ENCODE results near the gene PLEKHA5. TPM values are rescaled to one million over a fixed set of nuclear protein-coding genes. Genes with fewer than 3 reads are reported as not detected.
"Not testable (repeated sequence)": the region's sequence is repeated elsewhere in the genome, so short reads cannot be mapped to it uniquely, and the experiment has no call there.

The PLEKHA5 gene
- total RNA-seq, 4 donors from 2014 or later, result 12.6 to 195 (median 49.6) TPM

DNA sequence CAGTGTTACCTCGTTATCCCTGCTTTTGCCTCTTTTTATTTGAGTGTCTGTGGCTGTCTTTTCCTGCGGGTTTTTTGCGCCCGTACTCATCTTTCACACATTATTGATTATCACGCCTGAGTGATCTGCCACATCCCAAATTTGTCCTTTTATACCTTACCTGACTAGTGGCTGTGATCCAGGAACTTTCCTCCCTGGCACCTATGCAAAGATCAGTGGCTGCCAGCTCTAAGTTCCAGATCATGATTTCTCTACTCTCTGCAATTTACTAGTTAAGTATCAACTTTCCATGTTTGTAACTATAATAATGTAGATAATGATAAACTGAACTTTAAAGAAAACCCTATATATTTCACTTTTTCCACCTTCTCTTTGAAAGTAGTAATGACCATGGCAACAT, 36.9 kb downstream of the PLEKHA5 start:
- DNase-seq, result no peak
- Histone ChIP-seq H3K27ac (no peak overlapping the region), H3K4me3 (no peak overlapping the region), H3K27me3 (no peaks in the 10 kb centered on the region), H3K4me1 (no peaks in the 10 kb centered on the region), H3K36me3 (no peaks in the 10 kb centered on the region), H3K9me3 (no peaks in the 10 kb centered on the region)
- TF ChIP-seq, protein P1, sequence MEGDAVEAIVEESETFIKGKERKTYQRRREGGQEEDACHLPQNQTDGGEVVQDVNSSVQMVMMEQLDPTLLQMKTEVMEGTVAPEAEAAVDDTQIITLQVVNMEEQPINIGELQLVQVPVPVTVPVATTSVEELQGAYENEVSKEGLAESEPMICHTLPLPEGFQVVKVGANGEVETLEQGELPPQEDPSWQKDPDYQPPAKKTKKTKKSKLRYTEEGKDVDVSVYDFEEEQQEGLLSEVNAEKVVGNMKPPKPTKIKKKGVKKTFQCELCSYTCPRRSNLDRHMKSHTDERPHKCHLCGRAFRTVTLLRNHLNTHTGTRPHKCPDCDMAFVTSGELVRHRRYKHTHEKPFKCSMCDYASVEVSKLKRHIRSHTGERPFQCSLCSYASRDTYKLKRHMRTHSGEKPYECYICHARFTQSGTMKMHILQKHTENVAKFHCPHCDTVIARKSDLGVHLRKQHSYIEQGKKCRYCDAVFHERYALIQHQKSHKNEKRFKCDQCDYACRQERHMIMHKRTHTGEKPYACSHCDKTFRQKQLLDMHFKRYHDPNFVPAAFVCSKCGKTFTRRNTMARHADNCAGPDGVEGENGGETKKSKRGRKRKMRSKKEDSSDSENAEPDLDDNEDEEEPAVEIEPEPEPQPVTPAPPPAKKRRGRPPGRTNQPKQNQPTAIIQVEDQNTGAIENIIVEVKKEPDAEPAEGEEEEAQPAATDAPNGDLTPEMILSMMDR (IDR thresholded peaks at IDR 0.05), result no peak
- no peak for TF ChIP-seq POLR2A (IDR thresholded peaks at IDR 0.05)
- intact Hi-C loops (cut with DNase I; ENCODE audit: low total_unique reads), result no loop called here

DNA sequence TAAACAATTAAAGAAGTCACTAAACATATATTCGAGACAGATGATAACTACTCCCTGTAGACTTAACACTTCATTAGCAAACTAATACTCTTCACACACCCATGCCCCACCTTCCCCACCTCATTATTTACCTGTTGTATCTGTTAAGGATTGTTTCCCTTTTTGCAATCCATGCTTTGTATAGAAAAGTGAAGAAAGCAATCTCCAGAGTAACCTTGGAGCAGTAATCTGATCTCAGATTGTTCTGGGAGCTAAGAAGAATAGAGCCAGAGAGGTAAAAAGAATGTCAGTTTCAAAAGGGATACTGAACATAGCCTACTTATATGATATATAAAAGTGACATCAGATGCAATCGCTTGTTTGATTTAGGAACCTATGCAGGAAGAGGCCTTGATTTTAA, 37.4 kb downstream of the PLEKHA5 start:
- H3K27ac ChIP-seq, result no peak overlapping the region
- DNase-seq, result no peak
- intact Hi-C loops (cut with DNase I; ENCODE audit: low total_unique reads), result no loop called here
- H3K9me3 ChIP-seq, result no peaks in the 10 kb centered on the region
- no peaks in the 10 kb centered on the region for H3K27me3 ChIP-seq
- no peaks in the 10 kb centered on the region for H3K4me1 ChIP-seq
- TF ChIP-seq POLR2A (IDR thresholded peaks at IDR 0.05), result no peak
- TF ChIP-seq, protein P1 (IDR thresholded peaks at IDR 0.05), result no peak
- H3K4me3 ChIP-seq, result no peak overlapping the region
- no peaks in the 10 kb centered on the region for H3K36me3 ChIP-seq

DNA sequence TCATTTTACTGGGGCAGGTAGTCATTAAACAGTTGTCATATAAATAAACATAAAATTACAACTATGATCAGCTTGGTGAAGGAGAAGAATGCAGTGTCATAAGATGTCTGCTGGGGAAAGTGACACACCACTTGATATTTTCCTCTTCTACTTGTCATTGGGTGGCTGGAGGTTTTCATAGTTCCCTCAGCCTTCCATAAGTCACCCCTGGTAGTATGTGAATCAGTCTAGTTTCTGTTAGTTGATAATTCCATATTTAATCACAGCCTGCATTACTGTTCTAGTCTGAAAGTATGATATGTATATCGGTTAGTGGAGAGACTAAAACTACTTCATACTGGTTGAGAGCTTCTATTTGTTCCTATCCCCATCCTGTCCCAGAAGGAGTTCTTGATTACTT, 38.2 kb downstream of the PLEKHA5 start:
- no peak for TF ChIP-seq POLR2A (IDR thresholded peaks at IDR 0.05)
- TF ChIP-seq, protein P1 (IDR thresholded peaks at IDR 0.05), result no peak
- Histone ChIP-seq H3K4me1 (no peaks in the 10 kb centered on the region), H3K27ac (no peak overlapping the region), H3K9me3 (no peaks in the 10 kb centered on the region), H3K4me3 (no peak overlapping the region), H3K36me3 (no peaks in the 10 kb centered on the region), H3K27me3 (no peaks in the 10 kb centered on the region)
- intact Hi-C loops (cut with DNase I; ENCODE audit: low total_unique reads), result no loop called here
- DNase-seq, result no peak

DNA sequence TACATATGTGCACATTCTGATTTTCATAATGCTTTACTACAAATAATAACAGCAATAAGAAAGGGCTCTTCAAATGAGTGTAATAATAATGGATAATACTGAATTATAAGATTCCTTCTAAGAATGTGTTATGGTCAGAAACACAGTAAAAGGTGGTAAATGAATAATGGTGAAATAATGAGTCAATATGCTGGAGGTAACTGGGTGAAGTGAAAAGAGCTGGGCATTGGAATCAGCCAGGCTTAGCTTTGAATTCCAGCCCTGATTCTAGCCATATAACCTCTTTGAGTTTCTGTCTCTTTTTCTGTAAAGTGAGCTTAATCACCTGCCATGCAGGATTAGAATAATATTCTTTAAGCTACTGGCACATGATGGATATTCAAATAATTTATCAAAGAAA, 39.1 kb downstream of the PLEKHA5 start:
- no peaks in the 10 kb centered on the region for H3K9me3 ChIP-seq
- intact Hi-C loops (cut with DNase I; ENCODE audit: low total_unique reads), result no loop called here
- no peaks in the 10 kb centered on the region for H3K27me3 ChIP-seq
- no peaks in the 10 kb centered on the region for H3K36me3 ChIP-seq
- DNase-seq, result no peak
- no peak for TF ChIP-seq POLR2A (IDR thresholded peaks at IDR 0.05)
- TF ChIP-seq, protein P1 (IDR thresholded peaks at IDR 0.05), result no peak
- no peaks in the 10 kb centered on the region for H3K4me1 ChIP-seq
- H3K4me3 ChIP-seq, result no peak overlapping the region
- no peak overlapping the region for H3K27ac ChIP-seq

DNA sequence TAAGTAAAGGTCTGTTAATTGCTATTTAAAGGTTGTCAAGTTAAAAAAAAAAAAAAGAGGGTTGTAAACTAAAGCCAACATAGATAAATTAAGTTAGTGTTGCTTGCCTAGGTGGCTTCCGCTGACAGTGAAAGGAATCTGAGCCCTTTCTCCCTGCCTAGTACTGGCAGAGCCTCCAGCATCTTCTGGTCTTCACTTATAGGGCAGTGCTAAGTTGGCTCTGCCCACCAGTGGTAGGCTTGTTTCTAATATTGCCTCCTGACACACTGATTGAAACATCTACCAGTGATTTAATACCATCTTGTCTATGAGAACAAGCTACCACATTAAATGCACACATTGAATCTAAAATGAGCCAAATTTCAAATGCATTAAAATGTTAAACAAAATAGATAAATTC, 39.7 kb downstream of the PLEKHA5 start:
- Histone ChIP-seq H3K27ac (no peak overlapping the region), H3K4me1 (no peaks in the 10 kb centered on the region), H3K4me3 (no peak overlapping the region), H3K36me3 (no peaks in the 10 kb centered on the region), H3K9me3 (no peaks in the 10 kb centered on the region), H3K27me3 (no peaks in the 10 kb centered on the region)
- intact Hi-C loops (cut with DNase I; ENCODE audit: low total_unique reads), result no loop called here
- DNase-seq, result no peak
- TF ChIP-seq POLR2A (IDR thresholded peaks at IDR 0.05), result no peak
- TF ChIP-seq, protein P1 (IDR thresholded peaks at IDR 0.05), result no peak

DNA sequence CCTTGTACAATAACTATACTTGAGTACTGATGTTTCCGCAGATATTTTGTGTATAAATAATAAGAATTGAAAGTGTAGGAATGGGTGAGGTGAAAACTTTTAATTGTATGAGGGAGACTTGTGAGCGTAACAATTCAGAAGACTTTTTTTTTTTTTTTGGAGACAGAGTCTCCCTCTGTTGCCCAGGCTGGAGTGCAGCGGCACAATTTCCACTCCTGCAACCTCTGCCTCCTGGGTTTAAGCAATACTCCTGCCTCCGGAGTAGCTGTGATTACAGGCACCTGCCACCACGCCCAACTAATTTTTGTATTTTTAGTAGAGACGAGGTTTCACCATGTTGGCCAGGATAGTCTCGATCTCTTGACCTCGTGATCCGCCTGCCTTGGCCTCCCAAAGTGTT, 40.8 kb downstream of the PLEKHA5 start:
- H3K4me1 ChIP-seq; H3K27me3 ChIP-seq; H3K36me3 ChIP-seq; H3K27ac ChIP-seq; H3K4me3 ChIP-seq; H3K9me3 ChIP-seq; DNase-seq; intact Hi-C loops (cut with DNase I; ENCODE audit: low total_unique reads): not testable (repeated sequence)
